SK-N-SH (cell line): Measurements from ENCODE around the gene TTC32. TPM values are rescaled to one million over a fixed set of nuclear protein-coding genes. Genes with fewer than 3 reads are reported as not detected.

Source experiments
- CTCF ChIA-PET: fragments of 300-600, 350-600 bp; formaldehyde crosslinking; extraction: SDS; loops from one replicate; lab custom pipeline; 2021; lab: Yijun Ruan, JAX
- POLR2A ChIA-PET: fragments of 350-600 bp; sonication (Branson Sonifier 250); formaldehyde crosslinking; extraction: SDS; loops from one replicate; lab custom pipeline; 2020; ENCODE audit warnings: antibody characterized with exemption, inconsistent platforms; lab: Yijun Ruan, JAX
- DNase-seq: peaks from one replicate; pipeline ENCODE4 v3.0.0; 2012
- H2AFZ ChIP-seq: fragments of 200-600 bp; sonication (generic); 2 replicates; pipeline ENCODE4 v1.8.1; 2016; ENCODE audit warnings: antibody characterized with exemption, mild to moderate bottlenecking, low read depth
- H3F3A ChIP-seq: fragments of 200-600 bp; sonication (generic); replicated peaks from 2 replicates; pipeline ENCODE3; 2016; ENCODE audit warnings: antibody characterized with exemption, mild to moderate bottlenecking; ENCODE audit not compliant: insufficient read depth
- H3K27ac ChIP-seq, 2 experiments: fragments of 200-500 bp in 1 of 2; fragments of 200-600 bp in 1 of 2; sonication (Bioruptor generic) in 1 of 2; sonication (generic), shearing (Covaris generic) in 1 of 2; 2 replicates each; pipeline versions ENCODE4 v1.5.1 to v1.6.1; 2014 to 2016; ENCODE audit warnings: low read depth in 2 of 2, inconsistent platforms in 1 of 2, low read length in 1 of 2, mild to moderate bottlenecking in 1 of 2, mixed read lengths in 1 of 2
- H3K27me3 ChIP-seq: fragments of 200-600 bp; sonication (generic), shearing (Covaris generic); 2 replicates; pipeline ENCODE4 v1.6.1; 2016; ENCODE audit warnings: mixed run types; ENCODE audit not compliant: insufficient read depth
- H3K36me3 ChIP-seq, 2 experiments: fragments of 200-500 bp in 1 of 2; fragments of 200-600 bp in 1 of 2; sonication (Bioruptor generic) in 1 of 2; sonication (generic) in 1 of 2; replicated peaks in 1 of 2; 2 replicates each; pipeline versions ENCODE3 to v1.5.1; 2014 to 2016; ENCODE audit warnings: low read length in 1 of 2, mild to moderate bottlenecking in 1 of 2; ENCODE audit not compliant: insufficient read depth in 2 of 2, control insufficient read depth in 1 of 2
- H3K4me1 ChIP-seq, 2 experiments: fragments of 200-500 bp in 1 of 2; fragments of 200-600 bp in 1 of 2; sonication (Bioruptor generic) in 1 of 2; sonication (generic), shearing (Covaris generic) in 1 of 2; 2 replicates each; pipeline versions ENCODE4 v1.5.1 to v1.6.1; 2014 to 2016; ENCODE audit warnings: low read depth in 1 of 2, low read length in 1 of 2, mixed run types in 1 of 2; ENCODE audit not compliant: insufficient read depth in 2 of 2, control insufficient read depth in 1 of 2
- H3K4me2 ChIP-seq: fragments of 200-600 bp; sonication (generic), shearing (Covaris generic); 2 replicates; pipeline ENCODE4 v1.6.1; 2017; ENCODE audit warnings: mixed run types
- H3K4me3 ChIP-seq, 2 experiments: fragments of 200-500 bp in 1 of 2; fragments of 200-600 bp in 1 of 2; sonication (Bioruptor generic) in 1 of 2; sonication (generic), shearing (Covaris generic) in 1 of 2; 2 replicates each; pipeline versions ENCODE4 v1.5.1 to v1.8.1; 2014 to 2016; ENCODE audit warnings: low read depth in 2 of 2, inconsistent platforms in 1 of 2, low read length in 1 of 2, mild to moderate bottlenecking in 1 of 2, mixed read lengths in 1 of 2, moderate library complexity in 1 of 2
- H3K79me2 ChIP-seq: fragments of 200-600 bp; sonication (generic); 2 replicates; pipeline ENCODE4 v1.8.1; 2017; ENCODE audit warnings: mild to moderate bottlenecking; ENCODE audit not compliant: insufficient read depth
- H3K9ac ChIP-seq: fragments of 200-600 bp; sonication (generic); 2 replicates; pipeline ENCODE4 v1.6.1; 2017; ENCODE audit warnings: mixed run types
- H3K9me2 ChIP-seq: fragments of 200-600 bp; sonication (generic); 2 replicates; pipeline ENCODE4 v1.6.1; 2017; ENCODE audit warnings: mixed run types
- H3K9me3 ChIP-seq: fragments of 200-600 bp; sonication (generic); 2 replicates; pipeline ENCODE4 v1.6.1; 2017; ENCODE audit warnings: mixed run types, mild to moderate bottlenecking, moderate library complexity
- H4K20me1 ChIP-seq: fragments of 200-600 bp; sonication (generic); 2 replicates; pipeline ENCODE4 v1.6.1; 2017; ENCODE audit warnings: mild to moderate bottlenecking, mixed run types; ENCODE audit not compliant: insufficient read depth
- CHD2 ChIP-seq: fragments of 150-350 bp; IDR thresholded peaks from 2 replicates; pipeline ENCODE4 v1.6.1; 2018; ENCODE audit warnings: low read length; ENCODE audit not compliant: partially characterized antibody
- ELF1 ChIP-seq: IDR thresholded peaks from 2 replicates; pipeline ENCODE4 v1.4.0; 2012
- FOXJ3 ChIP-seq: sonication (generic); formaldehyde crosslinking; IDR thresholded peaks from 2 replicates; pipeline ENCODE4 v1.5.1; 2020; ENCODE audit warnings: mild to moderate bottlenecking, missing genetic modification reagents
- GATA2 ChIP-seq: sonication (generic); formaldehyde crosslinking; IDR thresholded peaks from 2 replicates; pipeline ENCODE4 v1.5.0; 2020; ENCODE audit warnings: mild to moderate bottlenecking, missing genetic modification reagents
- MEF2A ChIP-seq: IDR thresholded peaks from 2 replicates; pipeline ENCODE4 v1.4.0; 2012; ENCODE audit warnings: low read depth, borderline replicate concordance
- MXI1 ChIP-seq: IDR thresholded peaks from 2 replicates; pipeline ENCODE4 v1.6.1; 2012; ENCODE audit warnings: mild to moderate bottlenecking, low read depth, low read length, improper control_type of control experiment
- NFIC ChIP-seq: IDR thresholded peaks from 2 replicates; pipeline ENCODE4 v1.4.0; 2012; ENCODE audit warnings: borderline replicate concordance
- NRF1 ChIP-seq: IDR thresholded peaks from 2 replicates; pipeline ENCODE4 v1.6.1; 2012; ENCODE audit warnings: low read depth, mild to moderate bottlenecking, low read length
- RAD21 ChIP-seq: IDR thresholded peaks from 2 replicates; pipeline ENCODE4 v1.6.1; 2012; ENCODE audit warnings: mild to moderate bottlenecking, low read length
- RFX5 ChIP-seq: IDR thresholded peaks from 2 replicates; pipeline ENCODE4 v1.6.1; 2012; ENCODE audit warnings: mild to moderate bottlenecking, improper control_type of control experiment, low read length
- RXRA ChIP-seq: IDR thresholded peaks from 2 replicates; pipeline ENCODE4 v1.4.0; 2012; ENCODE audit warnings: low read depth, mild to moderate bottlenecking, borderline replicate concordance
- SMC3 ChIP-seq: IDR thresholded peaks from 2 replicates; pipeline ENCODE4 v1.6.1; 2012; ENCODE audit warnings: low read depth, low read length, improper control_type of control experiment
- TAF1 ChIP-seq: IDR thresholded peaks from 2 replicates; pipeline ENCODE4 v1.6.1; 2012; ENCODE audit warnings: low read depth, mild to moderate bottlenecking, low read length, moderate library complexity, borderline replicate concordance
- TCF12 ChIP-seq: IDR thresholded peaks from 2 replicates; pipeline ENCODE4 v1.4.0; 2012
- WGBS: methylation state at CpG from one replicate; pipeline ENCODE4 v1.1.6; 2017; ENCODE audit warnings: low lambda C conversion rate; 5-methylcytosine and 5-hydroxymethylcytosine counted together
- polyA plus RNA-seq, 3 experiments: library from polyadenylated mRNA; depleted of rRNA; stranded (reverse); fragments of >200 nt; gene quantifications; 2 replicates each; pipeline ENCODE4 v1.2.3, GENCODE V29; 2012
- TF ChIP-seq, protein P1 (sequence below): IDR thresholded peaks from 2 replicates; pipeline ENCODE4 v1.6.1; 2012; ENCODE audit warnings: mild to moderate bottlenecking, low read depth, low read length, moderate library complexity
- TF ChIP-seq, protein P2 (sequence below): fragments of 150-350 bp; IDR thresholded peaks from 2 replicates; pipeline ENCODE4 v1.6.1; 2017; ENCODE audit warnings: antibody characterized with exemption, low read length, low read depth, borderline replicate concordance
- TF ChIP-seq, protein P3 (sequence below): IDR thresholded peaks from 2 replicates; pipeline ENCODE4 v1.4.0; 2012; ENCODE audit warnings: low read depth, borderline replicate concordance
- TF ChIP-seq, protein P4 (sequence below): IDR thresholded peaks from 2 replicates; pipeline ENCODE4 v1.4.0; 2012; ENCODE audit warnings: low read depth, borderline replicate concordance
- TF ChIP-seq, protein P5 (sequence below): fragments of 200-600 bp; sonication (generic); IDR thresholded peaks from 2 replicates; pipeline ENCODE4 v1.6.1; 2017; ENCODE audit warnings: antibody characterized with exemption, mild to moderate bottlenecking, moderate library complexity

Gene TTC32
- polyA plus RNA-seq, 1 of the 3 experiments (the other 2 are of a cell fraction), result 9.1 TPM

DNA sequence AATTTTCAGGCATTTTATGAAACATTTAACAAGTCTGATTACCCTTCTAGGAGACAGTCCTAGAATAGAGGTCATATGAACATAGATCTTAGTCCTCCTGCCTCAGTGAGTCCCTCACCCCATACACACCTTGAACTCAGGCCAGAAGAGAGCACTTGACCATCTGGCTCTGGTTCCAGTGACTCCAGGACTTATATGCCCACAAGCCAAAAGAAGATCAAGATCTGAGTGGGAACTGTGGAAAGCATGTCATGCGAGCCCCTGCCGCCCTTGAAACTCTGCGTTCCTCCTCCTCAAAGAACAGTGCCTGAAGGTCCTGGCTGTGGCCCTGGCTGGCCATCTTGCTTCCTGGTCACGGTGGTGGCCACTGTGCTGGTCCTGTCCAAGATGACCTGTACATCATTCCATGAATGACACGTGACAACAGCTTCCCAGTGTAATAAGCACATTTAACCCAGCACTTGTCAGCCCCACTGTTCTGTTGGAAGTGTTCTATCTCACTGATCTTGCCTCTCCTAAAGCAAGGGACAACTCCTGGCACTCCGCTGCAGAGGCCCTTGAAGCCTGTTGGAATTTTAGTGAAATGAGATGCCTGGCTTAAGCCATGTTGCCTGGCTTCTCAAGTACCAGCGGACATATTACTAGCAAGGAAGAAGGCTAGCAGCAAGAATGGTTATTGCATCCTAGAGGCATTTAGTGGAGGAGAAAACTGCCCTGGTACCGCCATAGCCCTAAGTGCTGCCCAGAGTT, 17.6 kb downstream of the TTC32 start:
- no peaks in the 10 kb centered on the region for H3K36me3 ChIP-seq
- H3K27me3 ChIP-seq, result peaks cover 5% of the 10 kb centered on the region; the same call in 1 of the 2 replicates
- H2AFZ ChIP-seq, result no peak overlapping the region
- H4K20me1 ChIP-seq, result no peaks in the 10 kb centered on the region
- CTCF ChIA-PET, result no interaction called here
- no peak for TF ChIP-seq RFX5
- TF ChIP-seq MXI1, result no peak
- no peak for TF ChIP-seq GATA2 (CRISPR knock-in tag)
- no peak for TF ChIP-seq TCF12
- TF ChIP-seq CHD2, result no peak
- TF ChIP-seq SMC3, result no peak
- no peak for TF ChIP-seq FOXJ3 (CRISPR knock-in tag)
- no peak for TF ChIP-seq NFIC
- no peak for TF ChIP-seq NRF1
- no peak for TF ChIP-seq ELF1
- TF ChIP-seq, protein P1, sequence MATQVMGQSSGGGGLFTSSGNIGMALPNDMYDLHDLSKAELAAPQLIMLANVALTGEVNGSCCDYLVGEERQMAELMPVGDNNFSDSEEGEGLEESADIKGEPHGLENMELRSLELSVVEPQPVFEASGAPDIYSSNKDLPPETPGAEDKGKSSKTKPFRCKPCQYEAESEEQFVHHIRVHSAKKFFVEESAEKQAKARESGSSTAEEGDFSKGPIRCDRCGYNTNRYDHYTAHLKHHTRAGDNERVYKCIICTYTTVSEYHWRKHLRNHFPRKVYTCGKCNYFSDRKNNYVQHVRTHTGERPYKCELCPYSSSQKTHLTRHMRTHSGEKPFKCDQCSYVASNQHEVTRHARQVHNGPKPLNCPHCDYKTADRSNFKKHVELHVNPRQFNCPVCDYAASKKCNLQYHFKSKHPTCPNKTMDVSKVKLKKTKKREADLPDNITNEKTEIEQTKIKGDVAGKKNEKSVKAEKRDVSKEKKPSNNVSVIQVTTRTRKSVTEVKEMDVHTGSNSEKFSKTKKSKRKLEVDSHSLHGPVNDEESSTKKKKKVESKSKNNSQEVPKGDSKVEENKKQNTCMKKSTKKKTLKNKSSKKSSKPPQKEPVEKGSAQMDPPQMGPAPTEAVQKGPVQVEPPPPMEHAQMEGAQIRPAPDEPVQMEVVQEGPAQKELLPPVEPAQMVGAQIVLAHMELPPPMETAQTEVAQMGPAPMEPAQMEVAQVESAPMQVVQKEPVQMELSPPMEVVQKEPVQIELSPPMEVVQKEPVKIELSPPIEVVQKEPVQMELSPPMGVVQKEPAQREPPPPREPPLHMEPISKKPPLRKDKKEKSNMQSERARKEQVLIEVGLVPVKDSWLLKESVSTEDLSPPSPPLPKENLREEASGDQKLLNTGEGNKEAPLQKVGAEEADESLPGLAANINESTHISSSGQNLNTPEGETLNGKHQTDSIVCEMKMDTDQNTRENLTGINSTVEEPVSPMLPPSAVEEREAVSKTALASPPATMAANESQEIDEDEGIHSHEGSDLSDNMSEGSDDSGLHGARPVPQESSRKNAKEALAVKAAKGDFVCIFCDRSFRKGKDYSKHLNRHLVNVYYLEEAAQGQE, result no peak
- TF ChIP-seq TAF1, result no peak
- TF ChIP-seq, protein P2, sequence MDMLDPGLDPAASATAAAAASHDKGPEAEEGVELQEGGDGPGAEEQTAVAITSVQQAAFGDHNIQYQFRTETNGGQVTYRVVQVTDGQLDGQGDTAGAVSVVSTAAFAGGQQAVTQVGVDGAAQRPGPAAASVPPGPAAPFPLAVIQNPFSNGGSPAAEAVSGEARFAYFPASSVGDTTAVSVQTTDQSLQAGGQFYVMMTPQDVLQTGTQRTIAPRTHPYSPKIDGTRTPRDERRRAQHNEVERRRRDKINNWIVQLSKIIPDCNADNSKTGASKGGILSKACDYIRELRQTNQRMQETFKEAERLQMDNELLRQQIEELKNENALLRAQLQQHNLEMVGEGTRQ, result no peak
- TF ChIP-seq, protein P3, sequence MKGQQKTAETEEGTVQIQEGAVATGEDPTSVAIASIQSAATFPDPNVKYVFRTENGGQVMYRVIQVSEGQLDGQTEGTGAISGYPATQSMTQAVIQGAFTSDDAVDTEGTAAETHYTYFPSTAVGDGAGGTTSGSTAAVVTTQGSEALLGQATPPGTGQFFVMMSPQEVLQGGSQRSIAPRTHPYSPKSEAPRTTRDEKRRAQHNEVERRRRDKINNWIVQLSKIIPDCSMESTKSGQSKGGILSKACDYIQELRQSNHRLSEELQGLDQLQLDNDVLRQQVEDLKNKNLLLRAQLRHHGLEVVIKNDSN, result no peak
- TF ChIP-seq, protein P4, sequence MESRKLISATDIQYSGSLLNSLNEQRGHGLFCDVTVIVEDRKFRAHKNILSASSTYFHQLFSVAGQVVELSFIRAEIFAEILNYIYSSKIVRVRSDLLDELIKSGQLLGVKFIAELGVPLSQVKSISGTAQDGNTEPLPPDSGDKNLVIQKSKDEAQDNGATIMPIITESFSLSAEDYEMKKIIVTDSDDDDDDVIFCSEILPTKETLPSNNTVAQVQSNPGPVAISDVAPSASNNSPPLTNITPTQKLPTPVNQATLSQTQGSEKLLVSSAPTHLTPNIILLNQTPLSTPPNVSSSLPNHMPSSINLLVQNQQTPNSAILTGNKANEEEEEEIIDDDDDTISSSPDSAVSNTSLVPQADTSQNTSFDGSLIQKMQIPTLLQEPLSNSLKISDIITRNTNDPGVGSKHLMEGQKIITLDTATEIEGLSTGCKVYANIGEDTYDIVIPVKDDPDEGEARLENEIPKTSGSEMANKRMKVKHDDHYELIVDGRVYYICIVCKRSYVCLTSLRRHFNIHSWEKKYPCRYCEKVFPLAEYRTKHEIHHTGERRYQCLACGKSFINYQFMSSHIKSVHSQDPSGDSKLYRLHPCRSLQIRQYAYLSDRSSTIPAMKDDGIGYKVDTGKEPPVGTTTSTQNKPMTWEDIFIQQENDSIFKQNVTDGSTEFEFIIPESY, result no peak
- TF ChIP-seq, protein P5, sequence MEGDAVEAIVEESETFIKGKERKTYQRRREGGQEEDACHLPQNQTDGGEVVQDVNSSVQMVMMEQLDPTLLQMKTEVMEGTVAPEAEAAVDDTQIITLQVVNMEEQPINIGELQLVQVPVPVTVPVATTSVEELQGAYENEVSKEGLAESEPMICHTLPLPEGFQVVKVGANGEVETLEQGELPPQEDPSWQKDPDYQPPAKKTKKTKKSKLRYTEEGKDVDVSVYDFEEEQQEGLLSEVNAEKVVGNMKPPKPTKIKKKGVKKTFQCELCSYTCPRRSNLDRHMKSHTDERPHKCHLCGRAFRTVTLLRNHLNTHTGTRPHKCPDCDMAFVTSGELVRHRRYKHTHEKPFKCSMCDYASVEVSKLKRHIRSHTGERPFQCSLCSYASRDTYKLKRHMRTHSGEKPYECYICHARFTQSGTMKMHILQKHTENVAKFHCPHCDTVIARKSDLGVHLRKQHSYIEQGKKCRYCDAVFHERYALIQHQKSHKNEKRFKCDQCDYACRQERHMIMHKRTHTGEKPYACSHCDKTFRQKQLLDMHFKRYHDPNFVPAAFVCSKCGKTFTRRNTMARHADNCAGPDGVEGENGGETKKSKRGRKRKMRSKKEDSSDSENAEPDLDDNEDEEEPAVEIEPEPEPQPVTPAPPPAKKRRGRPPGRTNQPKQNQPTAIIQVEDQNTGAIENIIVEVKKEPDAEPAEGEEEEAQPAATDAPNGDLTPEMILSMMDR, result no peak
- TF ChIP-seq MEF2A, result no peak
- no peak for TF ChIP-seq RAD21
- TF ChIP-seq RXRA, result no peak
- 77% methylated on average over 8 of the region's 8 CpGs for WGBS
- POLR2A ChIA-PET, result interaction anchor here (1.1 kb wide), 1 partner anchor 17 kb away, joined by 4 read pairs; no protein-coding TSS in a partner anchor
- H3K4me3 ChIP-seq, result no peak overlapping the region
- no peaks in the 10 kb centered on the region for H3K9me2 ChIP-seq
- H3K79me2 ChIP-seq, result no peaks in the 10 kb centered on the region
- H3K9me3 ChIP-seq, result no peaks in the 10 kb centered on the region
- no peaks in the 10 kb centered on the region for H3F3A ChIP-seq
- H3K4me2 ChIP-seq, result no peak overlapping the region
- no peak for DNase-seq
- H3K4me1 ChIP-seq, result no peaks in the 10 kb centered on the region; a peak in 1 of 4 replicates
- H3K27ac ChIP-seq, result no peak overlapping the region
- H3K9ac ChIP-seq, result no peak overlapping the region
